K562 (cell line): ENCODE measurements around the gene RHBG. TPM values are rescaled to one million over a fixed set of nuclear protein-coding genes. Genes with fewer than 3 reads are reported as not detected.
"Not testable (repeated sequence)": the region's sequence is repeated elsewhere in the genome, so short reads cannot be mapped to it uniquely, and the experiment has no call there.

ENCODE experiments used
- ATAC-seq: fragments of 200-7000 bp; cut with Tn5 transposase; 3 replicates; pipeline ENCODE4 v1.9.1; 2020; ENCODE audit warnings: moderate library complexity
- BruUV-seq: library from RNA; stranded (reverse); fragments of 400-500 nt; replicated peaks from 2 replicates; lab custom pipeline; 2021; lab: Mats Ljungman, UMichigan
- CTCF ChIA-PET: fragments of 300-600 bp; formaldehyde crosslinking; extraction: SDS; loops from one replicate; lab custom pipeline; 2021; ENCODE audit warnings: low intra/inter-chr PET ratio; lab: Yijun Ruan, JAX
- POLR2A ChIA-PET: fragments of 300-600, 350-650 bp; sonication (Branson Sonifier 250); formaldehyde crosslinking; extraction: SDS; loops from one replicate; lab custom pipeline; 2021; ENCODE audit warnings: antibody characterized with exemption, inconsistent platforms; lab: Yijun Ruan, JAX
- DNase-seq, 4 experiments: peaks; one replicate each; pipeline versions ENCODE4 v3.0.0 to v3.0.0-alpha.2; 2011 to 2018; ENCODE audit warnings: low spot score in 3 of 4, mixed read lengths in 3 of 4; ENCODE audit errors: extremely low read depth in 1 of 4
- FAIRE-seq: peaks from 2 replicates; lab custom pipeline; 2011; peaks lifted over from hg19 to GRCh38; lab: Jason Lieb, UNC
- H2AFZ ChIP-seq: 2 replicates; pipeline ENCODE4 v1.6.0; 2011; ENCODE audit warnings: low read depth, low read length, control low read depth, inconsistent platforms
- H3K27ac ChIP-seq: fragments of 200-600 bp; 3 replicates; pipeline ENCODE4 v1.8.0; 2011; ENCODE audit warnings: low read depth, mild to moderate bottlenecking, control low read depth, inconsistent platforms, low read length, moderate library complexity, mixed read lengths; ENCODE audit errors: extremely low read depth
- H3K27me3 ChIP-seq, 2 experiments: fragments of 300-600 bp in 1 of 2; 2 replicates in 1 of 2; 3 replicates in 1 of 2; pipeline versions ENCODE4 v1.6.0 to v1.8.0; 2011; ENCODE audit warnings: inconsistent platforms in 2 of 2, low read length in 2 of 2, mild to moderate bottlenecking in 1 of 2, mixed read lengths in 1 of 2, moderate library complexity in 1 of 2; ENCODE audit not compliant: control insufficient read depth in 2 of 2, insufficient read depth in 2 of 2
- H3K36me3 ChIP-seq: fragments of 300-600 bp; 3 replicates; pipeline ENCODE4 v1.8.0; 2011; ENCODE audit warnings: mild to moderate bottlenecking, low read length, inconsistent platforms; ENCODE audit not compliant: control insufficient read depth, insufficient read depth
- H3K4me1 ChIP-seq, 2 experiments: fragments of 200-600 bp in 1 of 2; replicated peaks in 1 of 2; 2 replicates in 1 of 2; 3 replicates in 1 of 2; pipeline versions ENCODE4 v1.5.1 to v1.8.0; 2011; ENCODE audit warnings: inconsistent platforms in 2 of 2, low read length in 2 of 2, mild to moderate bottlenecking in 1 of 2, mixed read lengths in 1 of 2, moderate library complexity in 1 of 2; ENCODE audit not compliant: control insufficient read depth in 2 of 2, insufficient read depth in 2 of 2
- H3K4me2 ChIP-seq: 2 replicates; pipeline ENCODE4 v1.6.1; 2011; ENCODE audit warnings: low read length, control low read depth, inconsistent platforms, mixed read lengths; ENCODE audit not compliant: insufficient read depth
- H3K4me3 ChIP-seq: fragments of 200-600 bp; sonication (generic), shearing (Covaris generic); 2 replicates; pipeline ENCODE4 v1.5.1; 2016; ENCODE audit warnings: control low read depth, inconsistent platforms
- H3K79me2 ChIP-seq: fragments of 200-600 bp; 3 replicates; pipeline ENCODE4 v1.8.0; 2011; ENCODE audit warnings: low read length, inconsistent platforms; ENCODE audit not compliant: control insufficient read depth, insufficient read depth
- H3K9ac ChIP-seq, 2 experiments: 2 replicates each; pipeline versions ENCODE4 v1.6.0 to v1.6.1; 2011; ENCODE audit warnings: low read depth in 2 of 2, low read length in 2 of 2, control low read depth in 1 of 2, inconsistent platforms in 1 of 2, mild to moderate bottlenecking in 1 of 2, mixed read lengths in 1 of 2; ENCODE audit not compliant: insufficient read depth in 1 of 2
- H3K9me1 ChIP-seq: one replicate; pipeline ENCODE4 v1.6.0; 2011; ENCODE audit warnings: inconsistent platforms, mild to moderate bottlenecking, low read length, moderate library complexity; ENCODE audit not compliant: control insufficient read depth, insufficient read depth
- H3K9me3 ChIP-seq: replicated peaks from 2 replicates; pipeline ENCODE4 v1.5.1; 2011; ENCODE audit warnings: low read depth, low read length, inconsistent platforms; ENCODE audit not compliant: control insufficient read depth, insufficient read depth
- H4K20me1 ChIP-seq: replicated peaks from 2 replicates; pipeline ENCODE4 v1.6.1; 2011; ENCODE audit warnings: low read length, inconsistent platforms, mixed read lengths; ENCODE audit not compliant: control insufficient read depth, insufficient read depth
- WGBS: fragments of 100-300 bp; shearing (Covaris generic); methylation state at CpG from one replicate; pipeline ENCODE4 v1.1.6; 2016; ENCODE audit warnings: low coverage, mixed read lengths; ENCODE audit not compliant: insufficient coverage; ENCODE audit errors: missing lambda C conversion rate; 5-methylcytosine and 5-hydroxymethylcytosine counted together
- in situ Hi-C: fragments of 300-500 bp; cut with MboI; formaldehyde crosslinking; loops from 4 replicates; pipeline ENCODE4 v1.15.0; 2018; ENCODE audit warnings: inconsistent platforms, mixed read lengths
- intact Hi-C: fragments of 100-400 bp; cut with micrococcal nuclease; formaldehyde crosslinking; loops from 2 replicates; pipeline ENCODE4 v1.14.2; 2022
- polyA plus RNA-seq, 8 experiments: library from polyadenylated mRNA; depleted of rRNA in 4 of 8; stranded (reverse) in 5 of 8; unstranded in 3 of 8; fragments of >200 nt; fragmentation: Nextera tagmentation in 2 of 8; fragmentation: Illumina TruSeq in 1 of 8; extraction: Ambion mirVana in 2 of 8; extraction: Trizol in 1 of 8; gene quantifications; 2 replicates each; pipeline versions ENCODE4 v1.2.1 to v1.2.3, GENCODE V29; 2011 to 2014; ENCODE audit warnings: inconsistent platforms in 1 of 8, missing spikeins in 1 of 8
- total RNA-seq, 7 experiments: library from RNA; depleted of rRNA in 6 of 7; stranded (reverse); fragments of >200 nt in 6 of 7; fragmentation: Illumina TruSeq in 2 of 7; extraction: Trizol in 2 of 7; gene quantifications; 2 replicates each; pipeline versions ENCODE4 v1.2.1 to v1.2.3, GENCODE V29; 2011 to 2021; ENCODE audit warnings: low replicate concordance in 1 of 7
- TF ChIP-seq, protein P1 (sequence below): fragments of 450-650 bp; IDR thresholded peaks from 2 replicates; pipeline ENCODE4 v1.6.1; 2018; ENCODE audit not compliant: partially characterized antibody

Gene RHBG
- total and polyA plus RNA-seq, 9 of the 15 experiments (the other 6 are each of a cell fraction or from before 2014, with no cell fraction given): not detected

- 33% methylated on average over 1 of the region's 2 CpGs for WGBS
- FAIRE-seq, H3K27ac ChIP-seq, H3K79me2 ChIP-seq, H3K36me3 ChIP-seq, ATAC-seq, H4K20me1 ChIP-seq, H3K9ac ChIP-seq, DNase-seq, H3K4me2 ChIP-seq, H3K27me3 ChIP-seq, CTCF ChIA-PET, H3K4me1 ChIP-seq, H3K4me3 ChIP-seq, intact Hi-C loops, H2AFZ ChIP-seq, H3K9me1 ChIP-seq, BruUV-seq, H3K9me3 ChIP-seq, in situ Hi-C loops: not testable (repeated sequence)
- POLR2A ChIA-PET: interaction anchor here (0.9 kb wide), 1 partner anchor 193 kb away, joined by 3 read pairs; no protein-coding TSS in a partner anchor
- TF ChIP-seq, protein P1, sequence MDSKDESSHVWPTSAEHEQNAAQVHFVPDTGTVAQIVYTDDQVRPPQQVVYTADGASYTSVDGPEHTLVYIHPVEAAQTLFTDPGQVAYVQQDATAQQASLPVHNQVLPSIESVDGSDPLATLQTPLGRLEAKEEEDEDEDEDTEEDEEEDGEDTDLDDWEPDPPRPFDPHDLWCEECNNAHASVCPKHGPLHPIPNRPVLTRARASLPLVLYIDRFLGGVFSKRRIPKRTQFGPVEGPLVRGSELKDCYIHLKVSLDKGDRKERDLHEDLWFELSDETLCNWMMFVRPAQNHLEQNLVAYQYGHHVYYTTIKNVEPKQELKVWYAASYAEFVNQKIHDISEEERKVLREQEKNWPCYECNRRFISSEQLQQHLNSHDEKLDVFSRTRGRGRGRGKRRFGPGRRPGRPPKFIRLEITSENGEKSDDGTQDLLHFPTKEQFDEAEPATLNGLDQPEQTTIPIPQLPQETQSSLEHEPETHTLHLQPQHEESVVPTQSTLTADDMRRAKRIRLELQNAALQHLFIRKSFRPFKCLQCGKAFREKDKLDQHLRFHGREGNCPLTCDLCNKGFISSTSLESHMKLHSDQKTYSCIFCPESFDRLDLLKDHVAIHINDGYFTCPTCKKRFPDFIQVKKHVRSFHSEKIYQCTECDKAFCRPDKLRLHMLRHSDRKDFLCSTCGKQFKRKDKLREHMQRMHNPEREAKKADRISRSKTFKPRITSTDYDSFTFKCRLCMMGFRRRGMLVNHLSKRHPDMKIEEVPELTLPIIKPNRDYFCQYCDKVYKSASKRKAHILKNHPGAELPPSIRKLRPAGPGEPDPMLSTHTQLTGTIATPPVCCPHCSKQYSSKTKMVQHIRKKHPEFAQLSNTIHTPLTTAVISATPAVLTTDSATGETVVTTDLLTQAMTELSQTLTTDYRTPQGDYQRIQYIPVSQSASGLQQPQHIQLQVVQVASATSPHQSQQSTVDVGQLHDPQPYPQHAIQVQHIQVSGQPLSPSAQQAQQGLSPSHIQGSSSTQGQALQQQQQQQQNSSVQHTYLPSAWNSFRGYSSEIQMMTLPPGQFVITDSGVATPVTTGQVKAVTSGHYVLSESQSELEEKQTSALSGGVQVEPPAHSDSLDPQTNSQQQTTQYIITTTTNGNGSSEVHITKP: peak; percentile 60
These were observed 23.0 kb upstream of the RHBG start for GRCh38 chr1:156346035-156346434.
